GM12864 (cell line): ENCODE data around the gene PDZD7.

Experiments
- DNase-seq: peaks from one replicate; pipeline ENCODE4 v3.0.0-alpha.2; 2011; ENCODE audit warnings: low read depth
- H3K4me3 ChIP-seq: 2 replicates; pipeline ENCODE4 v1.5.1; 2011; ENCODE audit warnings: mild to moderate bottlenecking, low read depth, low read length, control low read depth
- TF ChIP-seq, protein P1 (sequence below): IDR thresholded peaks from 2 replicates; pipeline ENCODE4 v1.5.1; 2011; ENCODE audit warnings: low read depth, mild to moderate bottlenecking, moderate library complexity, low read length, control low read depth, inconsistent platforms; ENCODE audit errors: missing control alignments

Gene PDZD7

DNA sequence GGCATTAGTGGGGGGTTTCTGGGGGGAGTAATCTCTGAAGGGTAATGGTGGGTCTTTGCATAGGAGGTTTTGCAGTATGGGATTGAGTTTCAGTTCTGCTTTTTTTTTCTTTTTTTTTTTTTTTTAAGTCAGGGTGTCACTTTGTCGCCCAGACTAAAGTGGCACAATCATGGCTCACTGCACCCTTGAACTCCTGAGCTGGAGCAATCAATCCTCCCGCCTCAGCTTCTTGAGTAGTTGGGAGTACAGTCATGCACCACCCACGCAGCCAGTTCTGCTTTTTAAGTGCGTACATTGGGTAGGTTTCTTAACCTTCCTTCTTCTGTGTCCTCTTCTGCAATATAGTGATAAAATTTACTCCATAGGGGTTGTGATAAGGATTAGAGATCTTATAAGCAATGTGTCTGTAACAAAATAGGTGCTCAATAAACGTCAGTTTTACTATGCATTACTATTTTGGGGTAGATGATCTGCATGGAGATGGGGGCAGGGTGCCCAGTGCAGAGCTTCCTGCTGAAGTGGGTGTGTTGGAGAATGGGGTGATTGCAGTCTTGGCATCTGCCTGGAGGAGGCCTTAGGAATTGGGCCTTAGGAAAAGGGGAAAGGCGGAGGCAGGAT lies 40.4 kb upstream of the PDZD7 start:
- DNase-seq = no peak
- TF ChIP-seq, protein P1, sequence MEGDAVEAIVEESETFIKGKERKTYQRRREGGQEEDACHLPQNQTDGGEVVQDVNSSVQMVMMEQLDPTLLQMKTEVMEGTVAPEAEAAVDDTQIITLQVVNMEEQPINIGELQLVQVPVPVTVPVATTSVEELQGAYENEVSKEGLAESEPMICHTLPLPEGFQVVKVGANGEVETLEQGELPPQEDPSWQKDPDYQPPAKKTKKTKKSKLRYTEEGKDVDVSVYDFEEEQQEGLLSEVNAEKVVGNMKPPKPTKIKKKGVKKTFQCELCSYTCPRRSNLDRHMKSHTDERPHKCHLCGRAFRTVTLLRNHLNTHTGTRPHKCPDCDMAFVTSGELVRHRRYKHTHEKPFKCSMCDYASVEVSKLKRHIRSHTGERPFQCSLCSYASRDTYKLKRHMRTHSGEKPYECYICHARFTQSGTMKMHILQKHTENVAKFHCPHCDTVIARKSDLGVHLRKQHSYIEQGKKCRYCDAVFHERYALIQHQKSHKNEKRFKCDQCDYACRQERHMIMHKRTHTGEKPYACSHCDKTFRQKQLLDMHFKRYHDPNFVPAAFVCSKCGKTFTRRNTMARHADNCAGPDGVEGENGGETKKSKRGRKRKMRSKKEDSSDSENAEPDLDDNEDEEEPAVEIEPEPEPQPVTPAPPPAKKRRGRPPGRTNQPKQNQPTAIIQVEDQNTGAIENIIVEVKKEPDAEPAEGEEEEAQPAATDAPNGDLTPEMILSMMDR = no peak
- no peak overlapping the region for H3K4me3 ChIP-seq

DNA sequence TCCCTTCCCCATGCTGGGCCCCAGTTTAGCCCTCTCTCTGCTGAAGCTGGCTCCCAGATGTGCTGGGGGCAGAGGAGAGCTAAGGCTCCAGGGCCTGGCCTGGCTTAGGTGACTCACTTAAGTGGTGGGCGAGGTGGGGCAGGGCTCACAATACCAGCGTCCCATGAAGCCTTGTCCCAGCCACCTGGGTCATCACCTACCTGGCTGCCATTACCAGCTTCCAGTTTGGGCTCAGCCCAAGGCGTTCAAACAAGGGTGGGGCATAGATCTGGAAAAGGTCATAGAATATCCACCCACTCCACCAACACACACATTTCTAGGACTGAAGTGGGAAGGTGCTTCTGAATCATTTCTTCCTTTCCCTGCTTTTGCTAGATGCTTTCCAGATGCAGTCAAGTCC lies 39.2 kb upstream of the PDZD7 start:
- H3K4me3 ChIP-seq = no peak overlapping the region
- TF ChIP-seq, protein P1 = no peak
- no peak for DNase-seq

DNA sequence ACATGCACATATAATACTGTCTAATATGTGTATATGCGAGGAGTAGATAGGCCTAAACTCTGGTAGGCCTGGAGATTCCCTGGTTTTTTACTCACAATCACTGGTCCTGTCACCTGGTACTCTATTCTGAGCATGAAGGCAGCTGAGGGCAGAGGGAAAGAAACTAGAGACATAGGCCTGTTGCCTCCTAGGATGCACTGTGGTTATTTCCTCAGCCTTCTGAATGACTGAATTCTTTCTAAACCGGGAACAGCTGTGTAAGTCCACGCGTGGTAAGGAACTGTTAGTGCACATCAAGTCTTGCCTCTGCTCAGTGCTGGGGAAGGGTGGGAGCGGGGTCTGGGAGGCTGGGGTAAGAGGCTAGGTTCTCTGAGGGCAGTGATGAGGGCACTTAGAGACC lies 38.5 kb upstream of the PDZD7 start:
- H3K4me3 ChIP-seq = no peak overlapping the region
- TF ChIP-seq, protein P1 = no peak

DNA sequence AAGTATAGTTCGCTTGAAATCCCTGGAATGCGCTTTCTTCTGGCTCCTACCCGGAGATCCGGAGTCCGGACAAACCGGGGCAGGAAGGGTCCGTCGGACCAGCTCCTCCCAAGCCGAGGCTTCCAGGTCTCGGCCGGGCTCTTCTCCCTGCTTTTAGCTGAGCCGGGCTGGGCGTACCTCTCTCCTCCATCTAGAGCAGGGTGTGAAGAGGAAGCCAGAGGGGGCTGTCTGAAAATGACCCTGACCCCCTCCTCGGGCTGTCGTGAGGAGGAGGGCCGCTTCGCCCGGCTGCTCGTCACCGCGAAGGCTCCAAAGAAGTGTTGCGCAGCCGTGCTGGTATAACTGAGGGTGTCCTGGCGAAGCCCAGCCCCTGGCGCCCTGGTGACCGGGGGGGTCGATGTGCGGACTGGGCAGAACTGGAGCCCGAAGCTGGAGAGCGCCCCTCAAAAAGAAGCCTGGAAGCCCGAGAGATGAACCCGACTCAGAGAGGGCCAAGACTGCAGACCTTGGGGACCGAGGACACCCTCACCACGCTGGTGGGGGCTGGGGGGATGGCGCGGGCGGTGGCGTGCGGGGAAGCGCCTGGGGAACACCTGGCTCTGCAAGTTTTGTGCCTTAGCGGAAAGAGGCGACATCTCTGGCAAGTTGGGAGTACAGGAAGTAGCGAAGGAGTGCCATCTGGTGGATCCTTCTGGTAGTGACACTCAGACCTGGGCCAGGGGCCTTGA lies 36.6 kb upstream of the PDZD7 start:
- TF ChIP-seq, protein P1 = peak; percentile 82
- peak; percentile 72 for DNase-seq
- H3K4me3 ChIP-seq = peak overlapping the region; percentile 69

More for the DNA sequence above, 38.5 kb upstream of the PDZD7 start:
- DNase-seq = no peak

DNA sequence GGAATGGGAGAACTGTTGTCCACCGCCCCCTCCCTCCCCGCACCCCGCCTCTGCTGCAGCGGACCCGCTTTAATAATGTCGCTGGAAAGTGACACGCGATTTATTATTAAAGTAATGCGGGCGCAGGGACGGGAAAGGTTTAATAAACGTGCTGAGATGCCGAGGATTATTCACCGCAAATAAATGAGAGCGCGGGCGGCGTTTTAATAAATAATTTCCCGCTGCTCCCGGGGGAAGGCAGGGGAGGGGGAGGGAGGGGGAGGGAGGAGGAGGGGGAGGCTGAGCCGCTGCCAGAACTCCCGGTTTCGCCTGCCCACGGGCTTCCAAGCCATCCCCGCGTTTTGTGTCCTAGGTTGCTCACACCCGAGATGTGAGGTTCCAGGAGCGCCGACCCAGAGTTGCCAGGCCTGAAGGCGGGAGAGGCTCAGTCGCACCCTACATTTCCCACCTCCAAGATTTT lies 36.0 kb upstream of the PDZD7 start:
- DNase-seq = no peak
- peak overlapping the region; percentile 69 for H3K4me3 ChIP-seq

DNA sequence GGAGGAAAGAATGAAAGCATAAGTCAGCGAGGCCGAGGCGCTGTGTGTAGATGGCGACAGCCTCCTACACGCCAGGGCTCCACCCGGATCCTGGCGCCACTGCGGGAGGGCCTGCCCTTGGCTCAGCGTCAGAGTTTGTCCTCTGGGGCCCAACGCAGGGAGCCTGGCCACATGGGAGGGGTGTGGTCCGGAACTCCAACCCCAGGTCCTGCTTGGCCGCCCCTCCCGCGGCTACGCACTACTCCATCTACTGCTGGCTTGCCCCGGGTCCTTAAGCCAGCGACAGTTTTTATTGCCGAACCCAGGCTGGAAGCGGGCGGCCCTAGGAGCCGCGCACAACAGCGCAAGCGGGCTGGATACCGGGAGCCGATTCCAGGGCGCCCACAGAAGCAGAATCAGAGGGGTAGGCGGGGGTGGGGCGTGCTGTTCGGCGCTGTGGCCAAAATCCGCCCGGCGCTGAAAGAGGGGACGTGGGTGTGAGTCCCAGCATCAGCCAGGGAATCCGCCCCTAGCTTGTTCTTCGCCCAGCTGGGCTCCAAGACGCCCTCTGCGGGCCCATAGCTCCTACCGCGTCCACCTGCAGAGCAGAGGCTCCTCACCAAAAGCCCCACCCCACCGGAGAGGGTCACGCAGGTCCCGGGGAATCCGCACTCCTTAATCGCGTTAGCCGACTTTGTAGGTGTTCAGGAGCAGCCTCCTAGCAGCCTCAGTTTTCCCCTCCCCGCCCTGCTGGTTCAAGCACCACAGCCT lies 35.4 kb upstream of the PDZD7 start:
- TF ChIP-seq, protein P1 = peak; percentile 43
- peak overlapping the region; percentile 39 for H3K4me3 ChIP-seq
- no peak for DNase-seq

More for the DNA sequence above, 36.0 kb upstream of the PDZD7 start:
- TF ChIP-seq, protein P1 = no peak
